HFFc6 (cell line): ENCODE measurements around the gene GATA3. TPM values are rescaled to one million over a fixed set of nuclear protein-coding genes. Genes with fewer than 3 reads are reported as not detected.

ENCODE experiments used
- DNase-seq: peaks from one replicate; pipeline ENCODE4 v3.0.0-alpha.2; 2018
- H3K27ac Mint-ChIP-seq: 2 replicates; pipeline ENCODE4 v1.8.0; 2020; ENCODE audit warnings: mild to moderate bottlenecking, mixed read lengths
- H3K27me3 Mint-ChIP-seq: 2 replicates; pipeline ENCODE4 v1.8.0; 2021; ENCODE audit warnings: mild to moderate bottlenecking, moderate library complexity, mixed read lengths; ENCODE audit not compliant: insufficient read depth
- H3K36me3 Mint-ChIP-seq: 2 replicates; pipeline ENCODE4 v1.8.0; 2021; ENCODE audit warnings: low read depth, mixed read lengths
- H3K4me1 Mint-ChIP-seq: 2 replicates; pipeline ENCODE4 v1.8.0; 2020; ENCODE audit warnings: low read depth, mixed read lengths
- H3K4me3 Mint-ChIP-seq: 2 replicates; pipeline ENCODE4 v1.8.0; 2020; ENCODE audit warnings: mild to moderate bottlenecking, moderate library complexity, mixed read lengths
- H3K9me3 Mint-ChIP-seq: 2 replicates; pipeline ENCODE4 v1.8.0; 2020; ENCODE audit warnings: mild to moderate bottlenecking, mixed read lengths
- CTCF ChIP-seq: fragments of 200-600 bp; sonication (generic); IDR thresholded peaks from 2 replicates; pipeline ENCODE4 v1.5.0; 2021; ENCODE audit warnings: antibody characterized with exemption, mild to moderate bottlenecking
- total RNA-seq, 6 experiments: library from RNA; stranded (reverse); fragmentation: NEBNext Ultra II Directional; extraction: Animal tissue kit (Norgen Biotek cat#: 25700); gene quantifications; 2 replicates in 1 of 6; 3 replicates in 5 of 6; pipeline ENCODE4 v1.2.3, GENCODE V29; 2021

The GATA3 gene
- total RNA-seq, 6 experiments from 2014 or later: 0.07 to 0.43 (median 0.16) TPM; not detected in 2

DNA sequence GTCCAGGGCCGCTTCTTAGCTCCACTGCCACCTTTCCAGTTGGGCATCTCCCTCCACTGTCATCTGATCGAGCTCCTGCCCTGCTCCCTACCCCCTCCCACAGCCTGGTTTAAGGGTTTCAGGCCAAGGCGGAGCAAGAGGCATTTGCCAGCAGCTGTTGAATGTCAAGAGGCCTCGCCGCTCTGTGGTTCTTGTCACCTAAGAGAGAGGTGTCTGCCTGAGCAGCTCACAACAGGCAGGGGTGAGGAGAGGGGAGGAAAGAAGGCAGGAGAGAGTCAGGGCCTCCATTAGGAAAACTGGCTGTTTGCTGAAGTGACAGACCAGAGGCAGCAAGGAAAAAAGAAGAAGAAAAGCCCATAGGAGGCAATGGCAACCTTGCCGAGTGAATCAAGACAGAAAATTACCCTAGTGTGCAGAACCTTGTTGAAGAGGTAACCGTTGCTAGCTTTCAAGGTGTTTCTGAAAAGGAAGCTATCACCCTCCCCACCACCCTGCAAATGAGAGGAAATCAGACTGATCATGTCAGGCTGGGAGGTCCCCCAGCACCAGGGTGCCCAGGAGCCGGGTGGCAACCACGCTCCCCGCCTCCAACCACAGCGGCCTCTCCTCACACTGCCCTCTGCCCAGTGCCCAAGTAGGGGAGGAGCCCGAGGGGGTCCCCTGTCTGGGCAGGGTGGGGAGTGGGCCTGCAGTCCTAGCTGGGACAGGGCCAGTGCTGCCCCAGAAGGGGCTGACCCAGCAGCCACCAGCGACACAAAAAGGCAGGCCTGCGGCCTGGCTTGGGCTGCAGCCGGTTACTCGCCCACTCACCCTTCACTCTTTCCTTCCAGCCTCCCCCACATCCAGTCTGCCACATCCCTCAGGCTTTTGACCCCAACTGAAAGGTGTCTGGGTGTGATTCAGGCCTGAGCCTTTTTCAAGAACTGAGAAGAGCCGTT is 7.1 kb downstream of the GATA3 start:
- DNase-seq: no peak
- Mint-ChIP-seq H3K9me3 (no peaks in the 10 kb centered on the region), H3K4me3 (no peak overlapping the region), H3K27me3 (peaks cover 60% of the 10 kb centered on the region), H3K27ac (no peak overlapping the region), H3K36me3 (no peaks in the 10 kb centered on the region), H3K4me1 (peaks cover 29% of the 10 kb centered on the region)
- no peak for TF ChIP-seq CTCF

- peaks cover 52% of the 10 kb centered on the region for H3K27me3 Mint-ChIP-seq
- H3K4me1 Mint-ChIP-seq: peaks cover 29% of the 10 kb centered on the region
- TF ChIP-seq CTCF: no peak
- H3K4me3 Mint-ChIP-seq: no peak overlapping the region
- DNase-seq: no peak
- no peak overlapping the region for H3K27ac Mint-ChIP-seq
- no peaks in the 10 kb centered on the region for H3K9me3 Mint-ChIP-seq
- H3K36me3 Mint-ChIP-seq: no peaks in the 10 kb centered on the region
Observed at GRCh38 chr10:8063128-8063908, 8.8 kb downstream of the GATA3 start.

- Mint-ChIP-seq H3K9me3 (no peaks in the 10 kb centered on the region), H3K27me3 (peaks cover 49% of the 10 kb centered on the region), H3K36me3 (no peaks in the 10 kb centered on the region), H3K4me3 (no peak overlapping the region), H3K4me1 (peaks cover 31% of the 10 kb centered on the region), H3K27ac (no peak overlapping the region)
- no peak for TF ChIP-seq CTCF
- DNase-seq: no peak
Observed at GRCh38 chr10:8063935-8064334, 9.4 kb downstream of the GATA3 start.

GRCh38 chr10:8064436-8064835 is 9.9 kb downstream of the GATA3 start:
- Mint-ChIP-seq H3K27ac (no peak overlapping the region), H3K27me3 (peaks cover 45% of the 10 kb centered on the region), H3K36me3 (no peaks in the 10 kb centered on the region), H3K4me3 (no peak overlapping the region), H3K4me1 (peaks cover 32% of the 10 kb centered on the region), H3K9me3 (no peaks in the 10 kb centered on the region)
- no peak for TF ChIP-seq CTCF
- DNase-seq: no peak

DNA sequence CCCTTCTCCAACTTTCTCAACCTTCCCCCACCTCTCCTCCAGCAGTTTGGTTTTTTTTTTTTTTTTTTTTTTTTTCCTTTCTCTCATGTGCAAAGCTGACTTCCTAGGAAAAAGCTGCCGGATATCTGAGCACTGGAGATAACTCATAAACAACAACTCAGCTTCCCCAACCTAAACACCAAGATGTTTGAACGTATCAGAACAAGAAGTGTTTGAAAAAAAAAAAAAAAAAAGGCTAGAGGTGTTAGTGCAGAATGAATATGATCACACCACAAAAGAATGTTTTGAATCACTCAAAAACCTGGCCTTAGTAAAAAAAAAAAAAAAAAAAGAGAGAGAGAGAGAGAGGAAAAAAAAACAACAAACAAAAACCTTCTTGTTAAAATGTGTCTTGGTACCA is 11.2 kb downstream of the GATA3 start:
- peaks cover 34% of the 10 kb centered on the region for H3K27me3 Mint-ChIP-seq
- TF ChIP-seq CTCF: no peak
- H3K9me3 Mint-ChIP-seq: no peaks in the 10 kb centered on the region
- no peaks in the 10 kb centered on the region for H3K36me3 Mint-ChIP-seq
- no peak overlapping the region for H3K4me3 Mint-ChIP-seq
- peaks cover 32% of the 10 kb centered on the region for H3K4me1 Mint-ChIP-seq
- no peak for DNase-seq
- H3K27ac Mint-ChIP-seq: no peak overlapping the region
